T-helper 2 cell (primary cell): Measurements from ENCODE around the gene DOK7.

Experiments used
- DNase-seq, 5 experiments: peaks; one replicate each; pipeline versions ENCODE4 v3.0.0 to v3.0.0-alpha.2; 2012 to 2022
- total RNA-seq, 2 donors: gene quantifications; one replicate each; lab custom pipeline; 2026; lab: John Stamatoyannopoulos, UW

The DOK7 gene, protein sequence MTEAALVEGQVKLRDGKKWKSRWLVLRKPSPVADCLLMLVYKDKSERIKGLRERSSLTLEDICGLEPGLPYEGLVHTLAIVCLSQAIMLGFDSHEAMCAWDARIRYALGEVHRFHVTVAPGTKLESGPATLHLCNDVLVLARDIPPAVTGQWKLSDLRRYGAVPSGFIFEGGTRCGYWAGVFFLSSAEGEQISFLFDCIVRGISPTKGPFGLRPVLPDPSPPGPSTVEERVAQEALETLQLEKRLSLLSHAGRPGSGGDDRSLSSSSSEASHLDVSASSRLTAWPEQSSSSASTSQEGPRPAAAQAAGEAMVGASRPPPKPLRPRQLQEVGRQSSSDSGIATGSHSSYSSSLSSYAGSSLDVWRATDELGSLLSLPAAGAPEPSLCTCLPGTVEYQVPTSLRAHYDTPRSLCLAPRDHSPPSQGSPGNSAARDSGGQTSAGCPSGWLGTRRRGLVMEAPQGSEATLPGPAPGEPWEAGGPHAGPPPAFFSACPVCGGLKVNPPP
- total RNA-seq: 0 reads per million in 2 donors

- no peak for DNase-seq
Measured at GRCh38 chr4:3462790-3463415, at the start of gene DOK7. Gene DOK7 (plus strand): TSS chr4:3463306. CDS start chr4:3463376, 70 bp downstream.

DNA sequence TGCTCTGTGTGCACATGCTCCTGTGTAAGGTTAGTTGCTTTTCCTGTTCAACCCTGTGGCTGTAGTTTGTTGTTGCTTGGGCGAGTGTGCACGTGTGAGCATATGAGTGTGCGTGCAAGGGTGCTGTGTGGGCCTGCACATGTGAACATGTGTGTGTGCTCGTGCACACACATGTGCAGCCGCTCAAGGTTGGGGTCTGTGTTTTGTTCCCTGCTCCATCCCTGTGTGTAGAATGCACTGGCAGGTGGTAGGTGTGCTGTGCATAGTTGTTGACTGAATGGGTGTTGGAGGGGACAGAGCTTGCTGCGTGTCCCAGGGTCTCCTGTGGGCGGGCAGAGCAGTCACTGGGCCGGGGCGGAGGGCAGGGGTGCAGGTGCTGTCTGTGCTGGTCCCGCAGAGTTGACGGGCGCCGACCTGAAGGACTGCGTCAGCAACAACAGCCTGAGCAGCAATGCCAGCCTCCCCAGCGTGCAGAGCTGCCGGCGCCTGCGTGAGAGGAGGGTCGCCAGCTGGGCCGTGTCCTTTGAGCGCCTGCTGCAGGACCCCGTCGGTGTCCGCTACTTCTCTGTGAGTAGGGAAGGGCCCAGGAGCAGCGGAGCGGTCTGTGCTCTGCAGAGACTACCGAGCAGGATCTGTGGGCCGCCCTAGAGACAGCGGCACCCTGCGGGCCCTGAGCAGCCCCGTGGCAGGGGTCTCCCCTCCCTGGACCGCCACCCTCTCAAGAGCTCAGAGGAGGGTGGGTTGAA, 49.3 kb upstream of the DOK7 start:
- no peak for DNase-seq

DNA sequence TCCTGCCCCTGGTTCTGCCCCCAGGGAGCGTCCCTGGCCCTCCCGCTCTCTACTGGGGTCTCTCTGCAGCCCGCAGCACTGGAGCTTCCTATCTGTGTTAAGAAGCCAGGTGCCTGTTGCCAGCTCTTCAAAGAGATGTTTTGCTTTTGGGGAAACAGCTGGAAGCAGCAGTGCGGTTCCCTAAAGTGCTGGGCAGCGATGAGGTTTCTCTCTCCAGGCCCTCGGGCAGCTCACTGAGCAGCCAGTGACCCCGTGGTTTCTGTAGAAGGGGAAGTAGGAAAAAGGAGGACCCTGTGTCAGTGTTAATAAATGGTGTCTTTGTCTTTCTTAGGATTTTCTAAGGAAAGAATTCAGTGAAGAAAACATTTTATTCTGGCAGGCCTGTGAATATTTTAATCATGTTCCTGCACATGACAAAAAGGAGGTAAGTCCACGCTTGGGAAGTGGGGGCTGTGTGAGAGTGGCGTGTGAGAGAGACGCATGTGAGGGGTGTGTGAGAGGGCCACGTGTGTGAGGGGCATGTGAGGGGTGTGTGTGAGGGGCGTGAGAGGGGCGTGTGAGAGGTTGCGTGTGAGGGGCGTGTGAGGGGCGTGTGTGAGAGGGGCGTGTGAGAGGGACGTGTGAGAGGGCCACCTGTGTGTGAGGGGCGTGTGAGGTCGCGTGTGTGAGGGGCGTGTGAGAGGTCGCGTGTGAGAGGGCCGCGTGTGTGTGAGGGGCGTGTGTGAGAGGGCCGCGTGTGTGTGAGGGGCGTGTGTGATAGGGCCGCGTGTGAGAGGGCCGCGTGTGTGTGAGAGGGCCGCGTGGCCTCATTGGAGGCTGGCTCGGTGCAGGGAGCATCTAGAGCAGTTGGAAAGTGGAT, 48.5 kb upstream of the DOK7 start:
- no peak for DNase-seq

DNA sequence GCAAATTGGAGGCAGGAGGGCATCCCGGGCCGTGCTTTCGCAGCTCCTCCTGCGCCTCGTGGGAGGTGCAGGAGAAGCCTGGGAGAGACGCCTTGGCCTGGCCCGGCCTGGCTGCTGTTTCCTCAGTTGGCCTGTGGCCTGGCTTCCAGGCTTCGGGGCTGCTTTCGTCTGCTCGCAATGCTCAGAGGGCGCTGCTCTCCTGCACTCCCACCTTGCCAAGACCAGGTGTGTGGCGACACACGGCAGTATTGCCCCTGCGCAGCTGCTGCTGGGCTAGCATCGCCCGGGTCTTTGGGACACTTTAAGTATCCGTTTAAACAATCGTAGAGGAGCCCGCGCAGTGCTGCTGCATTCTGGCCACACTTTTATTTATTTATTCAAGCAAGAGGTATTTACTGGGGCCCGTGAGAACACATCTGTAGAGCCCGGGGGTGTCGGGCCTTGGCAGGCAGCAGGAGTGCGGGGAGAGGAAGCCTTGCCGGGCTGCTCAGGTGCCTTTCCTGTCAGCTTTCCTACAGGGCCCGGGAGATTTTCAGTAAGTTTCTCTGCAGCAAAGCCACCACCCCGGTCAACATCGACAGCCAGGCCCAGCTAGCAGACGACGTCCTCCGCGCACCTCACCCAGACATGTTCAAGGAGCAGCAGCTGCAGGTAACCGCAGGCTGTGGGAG, 47.5 kb upstream of the DOK7 start:
- DNase-seq: no peak

DNA sequence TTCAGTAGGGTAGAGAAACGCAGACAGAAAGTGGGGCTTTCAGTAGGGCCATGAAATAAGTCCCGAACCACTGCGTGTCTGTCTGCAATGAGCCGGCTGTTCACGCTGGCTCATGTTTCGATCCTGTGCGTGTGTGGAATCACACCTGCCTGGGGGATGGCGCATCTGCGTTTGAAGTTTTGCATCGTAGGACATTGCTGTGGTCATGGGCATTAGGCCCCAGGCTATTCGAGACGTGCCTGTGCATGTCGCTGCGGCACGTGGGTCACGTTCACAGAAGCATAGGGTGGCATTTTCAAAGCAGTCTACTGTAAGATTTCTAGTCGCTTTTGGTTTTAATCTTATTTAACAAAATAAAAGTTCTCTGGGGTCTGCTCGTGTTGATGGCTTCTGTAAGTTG, 46.8 kb upstream of the DOK7 start:
- DNase-seq: no peak

- no peak for DNase-seq
Measured at GRCh38 chr4:3416821-3417221, 46.3 kb upstream of the DOK7 start.

- no peak for DNase-seq
Measured at GRCh38 chr4:3417448-3417847, 45.7 kb upstream of the DOK7 start.

GRCh38 chr4:3418029-3418762, 44.9 kb upstream of the DOK7 start:
- DNase-seq: no peak

- DNase-seq: no peak
Measured at GRCh38 chr4:3419836-3420605, 43.1 kb upstream of the DOK7 start.

DNA sequence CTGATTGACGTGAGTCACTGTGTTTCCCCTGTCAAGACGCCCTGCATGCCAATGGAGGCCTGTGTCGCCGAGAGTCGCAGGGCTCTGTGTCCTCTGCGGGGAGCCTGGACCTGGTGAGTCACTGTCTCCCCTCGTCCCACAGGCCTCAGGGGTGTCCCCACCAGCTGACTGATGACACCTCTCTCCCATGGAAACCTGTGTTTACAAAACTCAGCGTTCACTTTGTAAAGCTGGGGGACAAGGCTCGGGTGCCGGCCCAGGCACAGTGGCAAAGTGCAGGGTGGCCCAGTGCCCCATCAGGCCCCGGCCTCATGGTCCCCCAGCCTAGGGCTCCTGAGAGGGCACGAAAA, 42.5 kb upstream of the DOK7 start:
- DNase-seq: no peak

DNA sequence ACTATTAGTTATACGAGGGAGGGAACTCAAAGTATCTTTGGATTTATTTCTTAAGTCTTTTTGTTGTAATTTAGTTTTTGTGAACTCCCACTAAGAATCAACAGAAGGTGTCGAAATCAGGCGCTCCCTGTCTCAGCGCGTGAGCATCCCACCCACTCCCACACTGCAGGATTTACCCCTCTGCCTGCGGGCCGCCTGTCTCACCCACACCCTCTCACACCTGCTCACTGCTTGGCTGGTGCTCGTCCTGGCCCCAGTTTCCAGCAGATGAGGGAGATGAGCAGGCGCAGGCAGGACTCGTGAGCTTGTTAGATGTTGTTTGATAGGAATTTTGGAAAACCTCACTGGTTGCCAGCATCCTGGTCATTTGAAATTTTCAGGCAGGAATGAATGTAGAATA, 42.1 kb upstream of the DOK7 start:
- DNase-seq: no peak

- no peak for DNase-seq
Measured at GRCh38 chr4:3421470-3421869, 41.6 kb upstream of the DOK7 start.

DNA sequence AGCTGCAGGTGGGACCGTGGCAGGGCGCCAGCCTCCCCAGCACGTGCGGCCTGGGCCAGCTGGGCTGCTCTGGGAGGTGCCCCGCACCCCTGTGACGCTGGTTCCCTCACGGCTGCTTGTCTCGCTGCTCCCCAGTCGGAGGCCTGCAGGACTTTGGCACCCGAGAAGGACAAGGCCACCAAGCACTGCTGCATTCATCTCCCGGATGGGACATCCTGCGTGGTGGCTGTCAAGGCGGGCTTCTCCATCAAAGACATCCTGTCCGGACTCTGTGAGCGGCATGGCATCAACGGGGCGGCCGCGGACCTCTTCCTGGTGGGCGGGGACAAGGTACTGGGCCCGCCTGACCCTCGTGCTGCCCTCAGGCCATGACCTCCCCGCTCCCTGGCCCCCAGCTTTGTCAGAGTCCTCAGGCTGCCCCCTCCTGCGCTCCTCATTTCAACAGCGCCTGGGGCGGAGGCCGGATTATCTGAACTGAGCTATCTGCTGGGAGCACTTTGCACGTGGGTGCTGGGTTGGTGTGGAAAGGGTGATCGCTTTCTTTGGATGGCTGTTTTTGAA, 40.8 kb upstream of the DOK7 start:
- DNase-seq: no peak

- DNase-seq: no peak
Measured at GRCh38 chr4:3422808-3423297, 40.3 kb upstream of the DOK7 start.

DNA sequence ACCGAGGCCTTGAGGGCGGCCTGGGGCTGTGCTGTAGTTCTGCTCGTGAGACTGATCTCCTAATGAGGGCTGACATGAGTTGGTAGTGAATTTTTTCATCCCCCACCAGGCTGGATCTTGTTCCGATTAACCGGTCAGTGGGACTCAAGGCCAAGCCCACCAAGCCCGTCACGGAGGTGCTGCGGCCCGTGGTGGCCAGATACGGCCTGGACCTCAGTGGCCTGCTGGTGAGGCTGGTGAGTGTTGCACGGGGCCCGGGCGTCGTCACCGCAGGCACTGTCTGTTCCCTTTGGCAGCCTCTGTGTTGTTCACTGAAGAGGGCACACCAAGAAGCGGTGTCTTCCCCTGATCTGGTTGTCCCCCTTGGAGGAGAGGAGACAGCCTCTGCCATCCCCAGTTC, 39.7 kb upstream of the DOK7 start:
- DNase-seq: no peak

DNA sequence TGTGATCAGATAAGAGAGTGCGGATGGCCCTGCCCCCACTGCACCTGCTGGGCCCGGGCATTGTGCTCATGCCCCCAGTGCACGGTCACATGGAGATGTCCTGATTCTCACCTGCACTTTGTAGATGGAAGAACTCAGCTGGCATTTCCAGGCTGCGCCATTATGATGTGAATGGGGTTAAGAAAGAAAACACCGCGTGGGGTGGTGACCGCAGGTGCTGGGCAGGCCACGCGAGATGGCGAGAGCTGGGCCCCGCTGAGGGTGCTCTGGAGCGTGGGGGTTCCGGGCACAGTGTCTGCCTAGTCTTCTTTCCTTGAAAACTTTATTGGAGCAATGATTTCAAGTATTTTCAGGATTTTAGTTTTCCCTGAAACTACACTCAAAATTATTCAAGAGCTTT, 39.2 kb upstream of the DOK7 start:
- no peak for DNase-seq

DNA sequence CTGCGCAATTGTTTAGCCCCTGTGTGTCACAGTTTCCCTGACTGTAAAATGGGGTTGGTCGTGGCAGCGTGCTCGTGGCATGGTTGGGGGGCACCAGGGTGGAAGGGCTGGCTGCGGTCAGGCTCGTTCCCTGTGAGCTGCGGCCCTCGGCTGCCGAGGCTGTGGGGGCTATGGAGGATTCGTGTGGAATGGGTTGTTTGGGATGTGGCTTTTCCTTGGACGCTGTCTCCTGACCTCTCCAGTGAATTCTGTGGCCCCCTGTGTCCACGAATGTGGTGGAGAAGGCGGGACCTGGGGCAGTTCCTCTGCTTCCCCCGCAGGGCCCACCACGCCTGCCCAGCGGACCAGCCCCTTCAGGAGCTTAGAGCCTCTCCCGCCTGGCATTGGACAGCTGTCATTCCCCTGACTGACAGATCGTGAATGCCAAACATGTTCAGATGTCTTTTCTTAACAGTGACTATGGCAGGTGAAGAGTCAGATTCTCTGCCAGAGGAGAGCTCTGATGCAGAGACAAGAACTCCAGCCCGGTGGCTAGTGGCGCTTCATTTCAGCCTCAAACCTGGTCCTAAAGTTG, 38.5 kb upstream of the DOK7 start:
- DNase-seq: no peak

DNA sequence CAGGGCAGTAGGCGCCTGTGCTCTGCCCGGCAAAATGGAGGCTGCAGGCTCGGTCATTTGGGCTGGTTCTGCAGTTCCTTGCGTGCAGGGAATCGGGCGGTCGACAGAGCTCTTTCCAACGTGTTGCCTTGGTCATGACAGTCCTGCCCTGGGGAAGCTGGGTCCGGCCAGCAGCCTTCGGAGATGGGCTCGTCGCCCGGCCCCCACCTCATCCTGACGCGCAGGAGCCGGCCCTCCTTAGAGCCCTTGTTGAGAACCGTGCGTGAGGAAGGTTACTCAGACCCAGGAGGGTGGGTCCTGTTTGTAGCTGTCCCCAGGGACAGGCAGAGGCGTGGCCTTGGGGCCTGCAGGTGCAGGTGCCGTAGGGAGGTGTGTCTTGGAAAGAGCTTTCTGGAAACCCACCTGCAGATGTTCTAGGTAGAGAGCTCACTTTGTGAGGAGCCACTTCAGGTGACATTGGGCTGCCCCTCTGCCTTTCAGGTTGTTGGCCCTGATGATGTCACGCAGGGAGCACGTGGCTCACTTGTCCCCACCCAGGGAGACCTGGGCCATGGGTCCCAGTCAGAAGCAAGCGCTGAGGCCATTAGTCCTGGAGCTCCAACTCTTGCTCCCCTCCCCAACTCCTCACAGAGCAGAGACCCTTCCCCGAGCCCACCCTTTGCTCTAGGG, 36.5 kb upstream of the DOK7 start:
- no peak for DNase-seq

DNA sequence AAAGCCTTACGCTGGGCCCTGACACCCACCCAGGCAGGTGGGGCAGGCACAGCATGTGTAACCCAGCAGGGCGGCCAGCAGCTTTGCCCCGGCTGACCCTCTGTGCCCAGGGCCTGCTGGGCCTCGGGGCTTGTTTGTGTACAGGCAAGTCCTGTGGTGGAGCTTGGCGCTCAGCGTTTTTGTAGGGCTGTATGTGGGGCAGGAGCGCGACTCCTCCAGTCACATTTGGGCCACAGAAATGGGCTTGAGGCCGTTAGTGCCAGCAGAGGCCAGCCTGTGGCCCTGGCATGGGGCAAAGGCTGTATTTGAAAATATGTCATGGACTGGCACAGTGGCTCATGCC, 36.0 kb upstream of the DOK7 start:
- no peak for DNase-seq
